Activated CD8-positive, alpha-beta memory T cell treated with anti-CD3 and anti-CD28 coated beads, Interleukin-2, amount 10 ng/mL, durations not matched to agents 7 days and 5 days (primary cell): ENCODE results near the gene ASMTL. TPM values are rescaled to one million over a fixed set of nuclear protein-coding genes. Genes with fewer than 3 reads are reported as not detected.
"Not testable (repeated sequence)": the region's sequence is repeated elsewhere in the genome, so short reads cannot be mapped to it uniquely, and the experiment has no call there.

Source experiments
- ATAC-seq: fragments of 150-1000 bp; cut with Tn5 transposase; one replicate; pipeline ENCODE4 v1.10.0; 2021; ENCODE audit warnings: moderate library complexity
- CTCF ChIA-PET: fragments of 350-600 bp; sonication (Branson Sonifier 250); formaldehyde crosslinking; loops from one replicate; lab custom pipeline; 2021; ENCODE audit warnings: antibody characterized with exemption; lab: Charles Lee
- DNase-seq: peaks from one replicate; pipeline ENCODE4 v3.0.0-alpha.2; 2020
- H3K27ac Mint-ChIP-seq: one replicate; pipeline ENCODE4 v1.8.0; 2021; ENCODE audit warnings: mild to moderate bottlenecking, mixed read lengths
- H3K27me3 Mint-ChIP-seq: one replicate; pipeline ENCODE4 v1.8.0; 2021; ENCODE audit warnings: mixed read lengths
- H3K36me3 Mint-ChIP-seq: one replicate; pipeline ENCODE4 v1.8.0; 2021; ENCODE audit warnings: mild to moderate bottlenecking, mixed read lengths
- H3K4me1 Mint-ChIP-seq: one replicate; pipeline ENCODE4 v1.8.0; 2021; ENCODE audit warnings: mixed read lengths
- H3K4me3 Mint-ChIP-seq: one replicate; pipeline ENCODE4 v1.8.0; 2021; ENCODE audit warnings: mild to moderate bottlenecking, moderate library complexity, mixed read lengths
- H3K9me3 Mint-ChIP-seq: one replicate; pipeline ENCODE4 v1.8.0; 2022; ENCODE audit warnings: low read depth, mixed read lengths
- total RNA-seq, 2 experiments: library from RNA; stranded (reverse); gene quantifications; one replicate each; pipeline ENCODE4 v1.2.3, GENCODE V29; 2021

Gene ASMTL
- total RNA-seq, 2 experiments from 2014 or later = 39.9 to 44.7 TPM

DNA sequence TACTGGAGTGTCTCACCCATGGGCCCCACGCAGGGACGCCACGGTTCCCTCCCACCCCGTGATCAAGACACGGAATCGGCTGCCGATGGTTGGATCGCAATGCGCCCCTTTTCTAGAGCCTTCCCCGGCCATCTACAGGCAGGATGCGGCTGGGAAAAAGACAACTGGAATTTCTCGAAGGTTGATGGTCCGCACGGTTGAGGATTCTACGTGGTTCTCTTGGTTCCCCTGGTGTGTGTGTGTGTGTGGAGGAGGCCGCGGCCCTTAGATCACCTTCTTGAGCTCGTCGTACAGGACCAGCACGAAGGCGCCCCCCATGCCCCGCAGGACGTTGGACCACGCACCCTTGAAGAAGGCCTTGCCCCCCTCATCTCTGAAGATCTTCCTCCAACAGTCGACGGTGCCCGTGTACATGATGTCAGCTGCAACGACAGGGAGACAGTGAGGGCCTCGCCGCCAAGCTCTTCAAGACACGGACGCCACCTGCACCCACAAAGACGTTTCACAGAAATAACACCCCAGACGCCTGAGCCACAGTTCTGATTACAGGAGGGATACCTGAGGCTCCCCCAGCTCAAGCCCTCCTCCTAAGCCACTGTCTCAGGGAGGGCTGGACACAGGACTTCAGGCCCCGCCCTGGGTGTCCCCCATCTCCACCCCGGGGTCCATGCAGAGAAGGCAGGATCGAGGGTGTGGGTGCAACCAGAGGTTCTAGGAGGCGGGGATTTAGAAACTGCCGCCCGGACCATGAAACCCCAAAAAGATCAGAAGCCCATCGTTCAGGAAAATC, 66.2 kb downstream of the ASMTL start:
- Mint-ChIP-seq H3K36me3 (peaks cover 63% of the 10 kb centered on the region), H3K4me3 (no peak overlapping the region), H3K9me3 (no peaks in the 10 kb centered on the region), H3K27ac (no peak overlapping the region), H3K27me3 (no peaks in the 10 kb centered on the region), H3K4me1 (peaks cover 33% of the 10 kb centered on the region)
- peak; percentile 38 for DNase-seq
- no peak for ATAC-seq
- CTCF ChIA-PET = no interaction called here

- Mint-ChIP-seq H3K36me3 (peaks cover 57% of the 10 kb centered on the region), H3K4me1 (peaks cover 25% of the 10 kb centered on the region), H3K27ac (no peak overlapping the region), H3K4me3 (no peak overlapping the region), H3K9me3 (no peaks in the 10 kb centered on the region), H3K27me3 (no peaks in the 10 kb centered on the region)
- CTCF ChIA-PET = no interaction called here
- ATAC-seq (no peak), DNase-seq (peak; percentile 36)
Observed at GRCh38 chrX:1385253-1386223, 67.2 kb downstream of the ASMTL start.

- no peaks in the 10 kb centered on the region for H3K27me3 Mint-ChIP-seq
- H3K9me3 Mint-ChIP-seq = no peaks in the 10 kb centered on the region
- peaks cover 20% of the 10 kb centered on the region for H3K4me1 Mint-ChIP-seq
- DNase-seq (peak; percentile 39), ATAC-seq (no peak)
- H3K4me3 Mint-ChIP-seq = no peak overlapping the region
- H3K27ac Mint-ChIP-seq = no peak overlapping the region
- CTCF ChIA-PET = no interaction called here
- peaks cover 54% of the 10 kb centered on the region for H3K36me3 Mint-ChIP-seq
Observed at GRCh38 chrX:1384658-1385252, 68.0 kb downstream of the ASMTL start.

DNA sequence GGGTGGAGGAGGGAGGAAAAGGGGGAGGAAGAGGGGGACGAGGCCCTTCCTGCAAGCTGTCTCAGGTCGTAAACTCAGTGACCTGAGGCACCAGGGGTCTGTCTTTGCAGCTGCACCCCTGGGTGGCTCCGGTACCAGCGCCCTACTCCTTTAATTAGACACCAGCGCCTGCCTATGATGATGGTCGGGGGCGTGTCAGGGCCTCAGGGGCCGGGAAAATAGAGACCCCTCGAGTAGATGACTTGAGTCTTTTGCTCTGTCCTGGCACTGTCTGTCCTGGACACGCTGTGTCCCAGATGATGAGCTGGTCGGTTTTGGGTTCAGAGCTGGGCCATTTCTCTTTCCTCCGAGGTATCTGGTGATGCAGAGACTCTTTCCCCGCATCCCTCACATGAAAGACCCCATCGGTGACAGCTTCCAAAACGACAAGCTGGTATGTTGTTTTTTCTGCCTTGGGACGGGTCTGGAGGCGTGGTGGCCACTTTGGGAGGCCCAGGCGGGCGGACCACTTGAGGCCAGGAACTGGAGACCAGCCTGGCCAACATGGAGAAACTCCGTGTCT, 72.0 kb downstream of the ASMTL start:
- DNase-seq (no peak), ATAC-seq (peak; percentile 18)
- Mint-ChIP-seq H3K27me3 (no peaks in the 10 kb centered on the region), H3K36me3 (peaks cover 18% of the 10 kb centered on the region), H3K9me3 (no peaks in the 10 kb centered on the region), H3K4me3 (no peak overlapping the region), H3K27ac (no peak overlapping the region), H3K4me1 (no peaks in the 10 kb centered on the region)
- CTCF ChIA-PET = no interaction called here

DNA sequence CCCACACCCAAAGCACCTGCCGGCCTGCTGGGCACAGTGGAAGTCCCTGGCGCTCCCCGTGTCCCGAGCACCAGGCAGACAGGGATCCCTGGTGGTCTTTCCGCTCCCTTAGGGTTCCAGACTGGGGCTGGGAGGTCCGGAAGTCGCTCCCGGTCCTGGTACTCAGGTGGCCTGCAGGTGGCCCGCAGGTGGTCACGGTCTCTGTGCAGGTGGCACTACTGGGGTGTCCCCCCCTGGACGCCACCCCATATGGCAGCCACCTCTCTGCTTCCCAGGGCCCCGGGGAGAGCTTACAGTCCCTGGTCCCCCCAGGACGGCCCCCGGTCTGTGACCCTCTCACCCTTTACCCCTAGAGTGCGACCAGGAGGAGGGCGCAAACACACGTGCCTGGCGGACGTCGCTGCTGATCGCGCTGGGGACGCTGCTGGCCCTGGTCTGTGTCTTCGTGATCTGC, 74.4 kb downstream of the ASMTL start:
- no peaks in the 10 kb centered on the region for H3K27me3 Mint-ChIP-seq
- CTCF ChIA-PET = no interaction called here
- no peak overlapping the region for H3K27ac Mint-ChIP-seq
- ATAC-seq (no peak), DNase-seq (no peak)
- peaks cover 2% of the 10 kb centered on the region for H3K36me3 Mint-ChIP-seq
- no peaks in the 10 kb centered on the region for H3K9me3 Mint-ChIP-seq
- H3K4me1 Mint-ChIP-seq = no peaks in the 10 kb centered on the region
- H3K4me3 Mint-ChIP-seq = no peak overlapping the region

- no peaks in the 10 kb centered on the region for H3K27me3 Mint-ChIP-seq
- no peak for ATAC-seq
- H3K36me3 Mint-ChIP-seq = peaks cover 9% of the 10 kb centered on the region
- no peak overlapping the region for H3K27ac Mint-ChIP-seq
- H3K9me3 Mint-ChIP-seq = no peaks in the 10 kb centered on the region
- DNase-seq = no peak
- CTCF ChIA-PET = no interaction called here
- no peak overlapping the region for H3K4me3 Mint-ChIP-seq
- peaks cover 6% of the 10 kb centered on the region for H3K4me1 Mint-ChIP-seq
Observed at GRCh38 chrX:1368385-1368698, 84.4 kb downstream of the ASMTL start.

DNA sequence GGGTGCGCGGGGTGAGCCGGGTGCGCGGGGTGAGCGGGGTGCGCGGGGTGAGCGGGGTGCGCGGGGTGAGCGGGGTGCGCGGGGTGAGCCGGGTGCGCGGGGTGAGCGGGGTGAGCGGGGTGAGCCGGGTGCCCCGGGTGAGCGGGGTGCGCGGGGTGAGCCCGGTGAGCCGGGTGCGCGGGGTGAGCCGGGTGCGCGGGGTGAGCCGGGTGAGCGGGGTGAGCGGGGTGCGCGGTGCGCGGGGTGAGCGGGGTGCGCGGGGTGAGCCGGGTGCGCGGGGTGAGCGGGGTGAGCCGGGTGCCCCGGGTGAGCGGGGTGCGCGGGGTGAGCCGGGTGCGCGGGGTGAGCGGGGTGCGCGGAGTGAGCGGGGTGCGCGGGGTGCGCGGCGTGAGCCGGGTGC, 86.3 kb downstream of the ASMTL start:
- DNase-seq, H3K27me3 Mint-ChIP-seq, H3K4me3 Mint-ChIP-seq, CTCF ChIA-PET, H3K4me1 Mint-ChIP-seq, ATAC-seq, H3K9me3 Mint-ChIP-seq, H3K27ac Mint-ChIP-seq: not testable (repeated sequence)
- H3K36me3 Mint-ChIP-seq = peaks cover 12% of the 10 kb centered on the region

GRCh38 chrX:1361910-1362309, 90.8 kb downstream of the ASMTL start:
- Mint-ChIP-seq H3K27ac (peak overlapping the region; percentile 4), H3K9me3 (no peaks in the 10 kb centered on the region), H3K4me3 (no peak overlapping the region), H3K4me1 (no peaks in the 10 kb centered on the region), H3K36me3 (peaks cover 24% of the 10 kb centered on the region), H3K27me3 (no peaks in the 10 kb centered on the region)
- CTCF ChIA-PET = no interaction called here
- ATAC-seq = no peak
- no peak for DNase-seq

DNA sequence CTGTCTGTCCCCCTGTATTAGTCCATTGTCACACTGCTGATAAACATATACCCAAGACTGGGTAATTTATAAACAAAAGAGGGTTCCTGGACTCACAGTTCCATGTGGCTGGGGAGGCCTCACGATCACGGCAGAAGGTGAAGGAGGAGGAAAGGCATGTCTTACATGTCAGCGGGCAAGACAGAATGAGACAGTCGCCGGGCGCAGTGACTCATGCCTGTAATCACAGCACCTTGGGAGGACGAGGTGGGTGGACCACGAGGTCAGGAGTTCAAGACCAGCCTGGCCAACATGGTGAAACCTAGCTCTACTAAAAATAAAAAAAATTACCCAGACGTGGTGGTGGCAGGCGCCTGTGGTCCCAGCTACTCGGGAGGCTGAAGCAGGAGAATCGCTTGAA, 91.4 kb downstream of the ASMTL start:
- no peak for ATAC-seq
- CTCF ChIA-PET = no interaction called here
- H3K27me3 Mint-ChIP-seq = no peaks in the 10 kb centered on the region
- no peaks in the 10 kb centered on the region for H3K9me3 Mint-ChIP-seq
- no peak for DNase-seq
- no peaks in the 10 kb centered on the region for H3K4me1 Mint-ChIP-seq
- no peak overlapping the region for H3K27ac Mint-ChIP-seq
- no peak overlapping the region for H3K4me3 Mint-ChIP-seq
- peaks cover 24% of the 10 kb centered on the region for H3K36me3 Mint-ChIP-seq

- H3K27me3 Mint-ChIP-seq = no peaks in the 10 kb centered on the region
- DNase-seq (no peak), ATAC-seq (no peak)
- H3K9me3 Mint-ChIP-seq = no peaks in the 10 kb centered on the region
- peaks cover 26% of the 10 kb centered on the region for H3K36me3 Mint-ChIP-seq
- peaks cover 2% of the 10 kb centered on the region for H3K4me1 Mint-ChIP-seq
- CTCF ChIA-PET = no interaction called here
- no peak overlapping the region for H3K27ac Mint-ChIP-seq
- H3K4me3 Mint-ChIP-seq = no peak overlapping the region
Observed at GRCh38 chrX:1360171-1360570, 92.5 kb downstream of the ASMTL start.

DNA sequence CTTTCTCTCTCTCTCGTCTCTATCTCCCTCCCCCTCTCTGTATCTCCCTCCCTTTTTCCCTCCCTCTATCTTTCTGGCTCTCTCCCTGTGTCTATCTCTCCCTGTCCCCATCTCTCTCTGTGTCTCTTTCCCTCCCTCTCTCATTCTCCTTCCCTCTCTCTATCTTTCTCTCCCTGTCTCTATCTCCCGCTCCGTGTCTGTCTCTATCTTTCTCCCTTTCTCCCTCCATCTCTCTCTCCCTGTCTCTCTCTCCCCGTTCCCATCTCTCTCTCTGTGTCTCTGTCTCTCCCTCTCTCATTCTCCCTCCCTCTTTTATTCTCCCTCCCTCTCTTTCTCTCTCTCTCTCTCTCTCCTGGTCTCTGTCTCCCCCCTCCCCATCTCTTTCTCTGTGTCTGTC, 93.2 kb downstream of the ASMTL start:
- Mint-ChIP-seq H3K27me3 (no peaks in the 10 kb centered on the region), H3K4me3 (no peak overlapping the region), H3K36me3 (peaks cover 23% of the 10 kb centered on the region), H3K9me3 (no peaks in the 10 kb centered on the region), H3K4me1 (peaks cover 2% of the 10 kb centered on the region), H3K27ac (no peak overlapping the region)
- CTCF ChIA-PET = no interaction called here
- DNase-seq = no peak
- no peak for ATAC-seq

- H3K4me1 Mint-ChIP-seq = peaks cover 4% of the 10 kb centered on the region
Observed at GRCh38 chrX:1358793-1359476, 93.8 kb downstream of the ASMTL start.

DNA sequence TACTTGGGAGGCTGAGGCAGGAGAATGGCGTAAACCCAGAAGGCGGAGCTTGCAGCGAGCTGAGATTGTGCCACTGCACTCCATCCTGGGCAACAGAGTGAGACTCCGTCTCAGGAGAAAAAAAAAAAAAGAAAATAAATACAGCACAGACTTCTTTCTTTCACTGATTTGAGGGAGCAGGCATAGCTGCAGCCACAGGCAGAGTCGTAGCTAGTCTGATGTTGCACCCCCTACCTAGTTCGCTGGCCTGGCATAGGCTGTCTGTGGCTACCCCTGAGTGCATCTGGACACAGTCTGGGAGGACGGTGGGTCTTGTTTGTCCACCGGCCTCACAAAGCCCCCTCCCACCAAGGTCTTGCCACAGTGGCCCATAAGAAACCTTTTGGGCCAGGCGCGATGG, 94.7 kb downstream of the ASMTL start:
- Mint-ChIP-seq H3K27ac (no peak overlapping the region), H3K4me3 (no peak overlapping the region), H3K27me3 (no peaks in the 10 kb centered on the region), H3K4me1 (peaks cover 4% of the 10 kb centered on the region), H3K36me3 (peaks cover 23% of the 10 kb centered on the region), H3K9me3 (no peaks in the 10 kb centered on the region)
- ATAC-seq (no peak), DNase-seq (no peak)
- CTCF ChIA-PET = no interaction called here

More at GRCh38 chrX:1358793-1359476, 93.8 kb downstream of the ASMTL start:
- no peak overlapping the region for H3K27ac Mint-ChIP-seq
- H3K36me3 Mint-ChIP-seq = peaks cover 23% of the 10 kb centered on the region
- CTCF ChIA-PET = no interaction called here
- H3K4me3 Mint-ChIP-seq = no peak overlapping the region
- no peaks in the 10 kb centered on the region for H3K9me3 Mint-ChIP-seq
- DNase-seq (no peak), ATAC-seq (no peak)
- H3K27me3 Mint-ChIP-seq = no peaks in the 10 kb centered on the region
